Measurements from ENCODE around the gene NHLRC4.

- TF ChIP-seq, protein P1, sequence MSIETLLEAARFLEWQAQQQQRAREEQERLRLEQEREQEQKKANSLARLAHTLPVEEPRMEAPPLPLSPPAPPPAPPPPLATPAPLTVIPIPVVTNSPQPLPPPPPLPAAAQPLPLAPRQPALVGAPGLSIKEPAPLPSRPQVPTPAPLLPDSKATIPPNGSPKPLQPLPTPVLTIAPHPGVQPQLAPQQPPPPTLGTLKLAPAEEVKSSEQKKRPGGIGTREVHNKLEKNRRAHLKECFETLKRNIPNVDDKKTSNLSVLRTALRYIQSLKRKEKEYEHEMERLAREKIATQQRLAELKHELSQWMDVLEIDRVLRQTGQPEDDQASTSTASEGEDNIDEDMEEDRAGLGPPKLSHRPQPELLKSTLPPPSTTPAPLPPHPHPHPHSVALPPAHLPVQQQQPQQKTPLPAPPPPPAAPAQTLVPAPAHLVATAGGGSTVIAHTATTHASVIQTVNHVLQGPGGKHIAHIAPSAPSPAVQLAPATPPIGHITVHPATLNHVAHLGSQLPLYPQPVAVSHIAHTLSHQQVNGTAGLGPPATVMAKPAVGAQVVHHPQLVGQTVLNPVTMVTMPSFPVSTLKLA (conservative IDR thresholded peaks at IDR 0.05), result no peak
- TF ChIP-seq FOXP4 (CRISPR knock-in tag; IDR thresholded peaks at IDR 0.05; ENCODE audit: borderline replicate concordance), result no peak
- TF ChIP-seq, protein P2, sequence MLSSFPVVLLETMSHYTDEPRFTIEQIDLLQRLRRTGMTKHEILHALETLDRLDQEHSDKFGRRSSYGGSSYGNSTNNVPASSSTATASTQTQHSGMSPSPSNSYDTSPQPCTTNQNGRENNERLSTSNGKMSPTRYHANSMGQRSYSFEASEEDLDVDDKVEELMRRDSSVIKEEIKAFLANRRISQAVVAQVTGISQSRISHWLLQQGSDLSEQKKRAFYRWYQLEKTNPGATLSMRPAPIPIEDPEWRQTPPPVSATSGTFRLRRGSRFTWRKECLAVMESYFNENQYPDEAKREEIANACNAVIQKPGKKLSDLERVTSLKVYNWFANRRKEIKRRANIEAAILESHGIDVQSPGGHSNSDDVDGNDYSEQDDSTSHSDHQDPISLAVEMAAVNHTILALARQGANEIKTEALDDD (IDR thresholded peaks at IDR 0.05), result no peak
Measured at GRCh38 chr16:609316-609715, 42.5 kb downstream of the NHLRC4 start.
